RPMI7951 (cell line): ENCODE data around the gene LCE3C. TPM values are rescaled to one million over a fixed set of nuclear protein-coding genes. Genes with fewer than 3 reads are reported as not detected.

ENCODE experiments used
- total RNA-seq: library from RNA; depleted of rRNA; stranded (reverse); fragments of >200 nt; shearing (Covaris generic); gene quantifications from 2 replicates; pipeline ENCODE4 v1.2.3, GENCODE V29; 2014; rRNA removed

LCE3C gene
- total RNA-seq, 1 experiment from 2014 or later = not detected

Other genes starting within 250 kb of the LCE3C start
- not detected in 2 replicates for gene FLG2, start 240.2 kb upstream of the LCE3C start, total RNA-seq
- gene CRNN, start 186.0 kb upstream of the LCE3C start, total RNA-seq = not detected in 2 replicates
- not detected in 2 replicates for gene LCE5A, start 89.4 kb upstream of the LCE3C start, total RNA-seq
- not detected in 2 replicates for gene CRCT1, start 85.8 kb upstream of the LCE3C start, total RNA-seq
- gene LCE3E, start 33.5 kb upstream of the LCE3C start, total RNA-seq = not detected in 2 replicates
- not detected in 2 replicates for gene LCE3D, start 19.7 kb upstream of the LCE3C start, total RNA-seq
- not detected in 2 replicates for gene LCE3B, start 13.6 kb downstream of the LCE3C start, total RNA-seq
- not detected in 2 replicates for gene LCE3A, start 22.9 kb downstream of the LCE3C start, total RNA-seq
- gene LCE2D, start 63.1 kb downstream of the LCE3C start, total RNA-seq = not detected in 2 replicates
- gene LCE2C, start 75.0 kb downstream of the LCE3C start, total RNA-seq = not detected in 2 replicates
- gene LCE2B, start 85.9 kb downstream of the LCE3C start, total RNA-seq = not detected in 2 replicates
- not detected in 2 replicates for gene LCE2A, start 98.1 kb downstream of the LCE3C start, total RNA-seq
- gene LCE4A, start 107.9 kb downstream of the LCE3C start, total RNA-seq = not detected in 2 replicates
- not detected in 2 replicates for gene KPRP, start 157.8 kb downstream of the LCE3C start, total RNA-seq
- not detected in 2 replicates for gene LCE1F, start 174.9 kb downstream of the LCE3C start, total RNA-seq
- gene LCE1E, start 186.0 kb downstream of the LCE3C start, total RNA-seq = not detected in 2 replicates
- gene LCE1D, start 196.5 kb downstream of the LCE3C start, total RNA-seq = not detected in 2 replicates
- not detected in 2 replicates for gene LCE1C, start 206.4 kb downstream of the LCE3C start, total RNA-seq
- gene LCE1B, start 211.7 kb downstream of the LCE3C start, total RNA-seq = not detected in 2 replicates
- gene LCE1A, start 227.2 kb downstream of the LCE3C start, total RNA-seq = not detected in 2 replicates
- not detected in 2 replicates for gene LCE6A, start 242.6 kb downstream of the LCE3C start, total RNA-seq